HG02943 (cell line): ENCODE measurements around the gene LSAMP.
"Not testable (repeated sequence)": the region's sequence is repeated elsewhere in the genome, so short reads cannot be mapped to it uniquely, and the experiment has no call there.

Source experiments
- ATAC-seq: cut with Tn5 transposase; IDR thresholded peaks from one replicate; pipeline ENCODE4 v1.9.1; 2021; ENCODE audit warnings: mild to moderate bottlenecking, low read depth, moderate library complexity; ENCODE audit not compliant: unreplicated experiment

The LSAMP gene

GRCh38 chr3:115862099-115862498, 583.2 kb downstream of the LSAMP start:
- ATAC-seq, result no peak

DNA sequence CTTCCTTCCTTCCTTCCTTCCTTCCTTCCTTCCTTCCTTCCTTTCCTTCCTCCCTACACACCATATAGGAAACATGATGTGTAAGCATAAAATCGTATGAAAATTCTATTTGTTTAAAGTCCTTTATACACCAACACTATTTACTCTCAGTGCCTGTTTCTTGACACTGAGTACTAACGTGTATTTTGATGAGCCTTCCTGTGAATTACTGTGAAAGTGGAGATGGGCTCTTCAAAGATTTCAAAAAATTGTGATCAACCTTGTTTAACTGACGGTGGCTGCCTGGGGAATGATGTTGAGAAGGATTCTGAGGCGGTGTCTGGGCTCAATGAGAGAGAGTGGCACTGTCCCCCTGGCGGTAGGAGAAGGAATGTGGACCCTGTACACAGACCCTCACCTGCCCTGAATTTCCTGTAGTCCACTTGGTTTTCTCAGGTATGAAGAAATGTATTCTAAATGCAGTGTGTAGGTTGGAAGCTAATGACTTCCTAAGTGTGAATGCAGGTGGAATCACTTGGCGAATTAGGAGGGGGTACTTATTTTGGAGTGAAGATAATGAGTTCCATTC, 584.0 kb downstream of the LSAMP start:
- ATAC-seq, result no peak

- no peak for ATAC-seq
Observed at GRCh38 chr3:115860766-115861165, 584.5 kb downstream of the LSAMP start.

GRCh38 chr3:115859002-115859807, 586.1 kb downstream of the LSAMP start:
- no peak for ATAC-seq

DNA sequence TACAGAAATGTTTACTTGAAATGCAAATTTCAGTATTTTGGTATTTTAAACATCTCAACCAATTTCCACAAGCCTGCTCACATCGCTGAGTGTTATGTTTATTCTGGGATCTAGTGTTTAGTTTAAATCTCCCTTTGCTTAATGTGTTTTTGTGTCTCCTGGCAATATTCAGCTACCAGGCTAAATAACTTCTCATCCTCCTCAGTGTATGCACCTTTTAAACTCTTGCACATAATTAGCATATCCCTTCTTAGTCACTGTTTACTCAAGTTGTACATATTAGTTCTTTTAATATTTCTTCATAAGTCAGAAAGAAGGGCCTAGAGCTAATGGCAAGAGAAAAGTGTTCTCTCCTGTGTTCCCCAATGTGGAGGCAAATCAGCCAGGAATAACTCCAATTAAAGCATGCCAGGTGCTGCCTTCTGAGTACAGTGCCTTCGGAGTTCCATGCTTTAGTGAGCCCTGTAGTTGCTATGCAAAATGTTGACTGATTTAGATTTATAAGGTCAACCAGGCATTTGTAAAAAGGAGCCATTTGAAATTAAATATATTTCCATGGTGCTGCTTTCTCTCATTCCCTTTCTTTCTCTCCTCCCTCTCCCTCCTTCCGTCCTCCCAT, 587.7 kb downstream of the LSAMP start:
- ATAC-seq, result no peak

DNA sequence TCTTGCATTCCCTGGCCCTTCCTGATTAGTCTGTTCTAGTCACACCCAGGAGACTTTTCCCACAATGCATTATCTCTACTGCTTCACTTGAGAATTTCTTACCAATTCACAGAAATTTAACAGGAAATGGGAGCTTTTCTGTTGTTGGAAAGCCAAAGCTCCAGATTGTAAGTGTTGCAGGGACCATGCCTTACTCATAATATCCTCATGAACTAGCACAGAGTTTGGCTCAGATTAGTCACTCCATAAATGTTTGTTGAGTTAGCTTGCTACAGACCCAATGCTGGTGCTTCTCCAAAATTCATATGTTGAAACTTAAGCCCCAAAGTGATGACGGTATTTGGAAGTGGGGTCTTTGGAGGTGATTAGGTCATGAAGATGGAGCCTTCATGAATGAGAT, 589.4 kb downstream of the LSAMP start:
- no peak for ATAC-seq

DNA sequence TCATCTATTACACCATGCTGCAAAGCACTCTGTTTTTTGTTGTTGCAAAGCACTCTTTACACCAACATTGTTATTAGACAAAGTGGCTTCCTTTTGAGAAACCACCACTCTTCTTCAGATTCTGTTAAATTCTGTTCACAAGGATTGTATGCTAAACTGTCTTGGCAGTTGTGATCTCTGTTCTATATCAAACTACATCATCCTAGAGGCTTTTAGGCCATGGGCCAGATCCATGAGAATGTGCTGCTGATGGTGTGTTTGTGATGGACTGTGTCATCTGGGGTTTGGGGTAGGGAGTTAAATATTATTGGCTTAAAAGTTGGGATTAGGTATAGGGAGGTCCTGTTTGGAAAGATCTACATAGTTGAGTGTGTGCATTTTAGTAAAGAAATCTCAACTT, 592.2 kb downstream of the LSAMP start:
- no peak for ATAC-seq

DNA sequence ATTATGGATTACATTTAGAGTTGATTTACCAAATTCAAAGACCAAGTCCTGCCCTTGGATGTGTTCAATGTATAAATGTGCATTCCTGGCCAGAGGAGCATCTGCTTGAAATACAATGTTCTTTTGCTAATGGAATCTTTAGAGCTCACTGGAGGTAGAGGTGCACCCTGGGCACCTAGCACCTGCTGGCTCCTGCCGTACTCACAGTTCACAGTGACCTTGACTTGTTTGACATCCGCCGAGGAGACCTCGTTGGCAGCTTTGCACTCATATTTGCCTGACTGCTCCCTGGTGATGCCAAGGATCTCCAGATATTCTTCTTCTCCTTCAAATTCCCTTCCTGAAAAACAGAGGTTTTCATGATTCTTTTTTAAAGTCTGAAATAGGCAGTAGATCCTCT, 593.0 kb downstream of the LSAMP start:
- ATAC-seq, result no peak

DNA sequence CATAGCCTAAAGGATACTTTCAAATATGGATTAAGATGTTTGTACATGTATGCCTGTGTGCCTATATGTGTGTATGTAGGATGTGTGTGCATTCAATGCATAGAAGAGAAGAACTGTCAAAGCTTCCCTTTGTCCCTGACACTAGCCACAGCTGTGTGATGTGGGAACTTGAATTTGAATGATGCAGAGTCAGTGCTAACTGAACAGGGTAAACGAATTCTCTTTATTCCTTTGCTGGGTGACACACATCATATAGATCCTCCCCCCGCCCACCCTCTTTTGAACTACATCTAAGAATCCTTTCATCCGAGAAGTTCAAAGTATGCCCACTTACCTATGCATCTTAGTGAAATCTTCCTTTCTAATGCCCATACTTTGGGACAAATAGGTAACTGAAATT, 593.7 kb downstream of the LSAMP start:
- ATAC-seq, result no peak

- no peak for ATAC-seq
Observed at GRCh38 chr3:115848641-115849040, 596.6 kb downstream of the LSAMP start.

DNA sequence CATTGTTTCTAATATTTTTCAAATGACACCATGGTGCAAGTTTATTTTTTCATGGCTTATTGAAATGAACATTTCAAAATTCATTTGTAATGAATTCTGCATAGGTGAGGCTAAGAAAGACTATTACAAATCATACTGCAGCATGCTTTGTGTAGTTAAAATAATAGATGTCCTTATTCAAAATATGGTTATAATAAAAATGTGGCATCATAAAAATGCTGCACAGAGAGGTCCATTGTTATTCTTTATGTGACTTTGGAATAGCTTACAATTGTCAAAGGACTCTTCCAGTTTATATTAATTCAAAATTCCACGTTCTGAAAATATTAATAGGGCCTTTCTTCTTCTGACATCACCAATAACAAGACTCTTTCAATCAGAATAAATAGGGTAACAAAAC, 599.3 kb downstream of the LSAMP start:
- no peak for ATAC-seq

- ATAC-seq, result not testable (repeated sequence)
Observed at GRCh38 chr3:115844729-115845128, 600.6 kb downstream of the LSAMP start.

DNA sequence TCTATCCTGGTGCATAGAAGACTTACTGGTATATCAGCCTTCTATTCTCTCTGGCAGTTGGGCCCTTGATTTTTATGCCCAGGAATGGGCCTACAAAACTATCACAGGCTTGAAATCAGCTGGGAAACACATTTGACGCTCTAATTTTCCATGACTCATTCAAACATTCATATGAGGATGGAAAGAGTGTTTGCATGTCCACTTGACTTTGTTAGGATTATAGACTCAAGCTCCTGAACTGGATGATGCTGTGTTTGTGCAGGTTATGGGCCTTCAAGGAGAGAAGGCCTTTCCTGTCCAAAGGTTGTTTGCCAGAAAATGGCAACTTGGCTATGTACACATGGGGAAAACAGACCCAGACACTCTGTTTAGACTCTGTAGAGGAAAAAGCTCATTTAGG, 602.1 kb downstream of the LSAMP start:
- ATAC-seq, result no peak

DNA sequence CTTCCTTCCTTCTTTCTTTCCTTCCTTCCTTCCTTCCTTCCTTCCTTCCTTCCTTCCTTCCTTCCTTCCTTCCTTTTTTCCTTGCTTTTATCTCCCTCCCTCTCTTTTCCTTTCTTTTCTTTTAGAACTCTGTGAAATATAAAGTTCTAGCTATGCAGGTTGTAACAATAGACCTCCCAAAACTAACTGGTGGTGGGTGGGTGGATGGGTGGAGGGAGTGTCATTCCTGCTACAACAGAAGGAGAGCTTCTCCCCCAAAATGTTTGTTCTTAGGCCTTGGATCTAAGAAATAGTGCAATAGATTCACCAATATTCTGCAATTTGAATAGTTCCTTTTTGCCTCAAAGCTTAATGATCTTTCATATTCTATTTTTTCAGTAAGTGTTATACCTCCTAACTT, 606.0 kb downstream of the LSAMP start:
- ATAC-seq, result no peak

- no peak for ATAC-seq
Observed at GRCh38 chr3:115838786-115839185, 606.5 kb downstream of the LSAMP start.

- no peak for ATAC-seq
Observed at GRCh38 chr3:115836944-115837343, 608.3 kb downstream of the LSAMP start.

DNA sequence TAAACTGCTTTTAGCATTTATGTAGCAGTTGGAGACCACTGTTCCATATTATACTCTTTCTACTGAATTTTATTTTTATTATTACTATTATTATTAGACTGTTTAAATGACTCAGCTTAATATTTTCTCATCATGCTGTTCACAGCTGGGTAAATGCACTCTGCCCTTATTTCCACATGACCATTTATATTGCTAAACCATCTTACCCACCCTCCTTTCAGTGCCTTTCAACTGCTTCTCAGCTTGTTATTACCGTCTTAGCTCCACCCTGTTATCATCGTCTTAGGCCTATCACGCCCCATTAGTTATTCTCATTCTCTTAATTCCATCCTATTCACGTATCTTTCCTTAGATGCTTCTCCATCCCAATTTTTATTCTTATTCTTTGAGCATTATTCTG, 609.3 kb downstream of the LSAMP start:
- ATAC-seq, result no peak

DNA sequence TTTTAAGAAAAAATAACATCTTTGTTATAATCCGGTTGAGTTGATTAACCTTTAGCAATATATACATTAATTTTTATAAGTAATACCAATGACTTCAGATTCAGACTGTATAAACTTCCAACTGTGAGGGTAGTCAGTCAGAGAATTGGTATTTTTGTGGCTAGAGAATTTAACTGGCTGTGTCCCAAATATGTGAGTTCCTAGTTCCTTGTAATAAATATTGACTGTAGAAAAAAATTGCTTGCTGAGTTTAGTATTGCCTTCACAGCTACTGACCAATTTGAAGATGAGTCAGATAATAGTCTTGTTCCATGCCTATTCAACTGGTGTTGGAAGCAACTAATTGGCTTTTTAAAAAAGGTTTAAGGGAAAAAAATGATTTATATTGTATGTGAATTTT, 611.2 kb downstream of the LSAMP start:
- no peak for ATAC-seq

DNA sequence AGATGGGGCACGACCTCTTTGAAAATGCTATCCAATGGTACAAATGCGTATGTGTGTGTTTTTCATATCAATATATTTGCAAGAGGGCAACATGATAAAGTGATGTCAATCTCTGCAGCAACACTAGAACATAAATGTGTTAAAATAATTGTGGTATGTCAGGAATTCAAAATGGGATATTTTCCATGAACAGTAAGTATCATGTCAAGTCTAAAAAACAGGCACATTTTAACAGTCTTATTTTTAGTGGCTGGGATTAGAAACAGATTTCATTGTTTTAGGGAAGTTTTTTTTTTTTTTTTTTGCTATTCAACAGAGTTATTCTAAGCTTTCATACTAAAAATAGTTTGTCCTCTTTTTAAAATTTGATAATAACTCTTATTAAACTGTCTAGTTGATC, 612.2 kb downstream of the LSAMP start:
- ATAC-seq, result no peak

DNA sequence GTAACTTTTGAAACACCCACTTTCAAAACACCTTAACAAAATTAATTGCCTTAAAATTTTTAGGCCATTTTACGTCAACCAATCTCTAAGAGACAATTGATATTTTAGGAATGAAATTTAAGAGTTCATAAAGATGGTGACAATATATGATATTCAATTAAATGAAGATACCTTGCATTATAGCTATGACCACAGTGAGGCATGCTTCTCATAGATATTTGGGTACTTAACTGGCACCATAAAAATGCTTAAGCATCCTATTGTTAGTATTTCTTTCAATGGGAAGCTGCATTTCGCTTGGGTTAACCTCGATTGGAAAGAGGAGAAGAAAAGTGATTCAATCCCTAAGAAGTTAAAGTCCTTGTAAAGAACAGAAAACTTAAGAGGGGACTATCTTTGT, 613.0 kb downstream of the LSAMP start:
- no peak for ATAC-seq

- no peak for ATAC-seq
Observed at GRCh38 chr3:115831864-115832263, 613.4 kb downstream of the LSAMP start.
